Left renal pelvis (tissue), 4 donors: ENCODE measurements around the gene PIK3IP1. TPM values are rescaled to one million over a fixed set of nuclear protein-coding genes. Genes with fewer than 3 reads are reported as not detected.
"Not testable (repeated sequence)": the region's sequence is repeated elsewhere in the genome, so short reads cannot be mapped to it uniquely, and the experiment has no call there.

Experiments
- DNase-seq, 4 donors: peaks; one replicate each; pipeline ENCODE4 v3.0.0-alpha.2; 2013; ENCODE audit warnings: low read depth in 4 of 4, low spot score in 3 of 4
- polyA plus RNA-seq, 4 donors: library from polyadenylated mRNA; unstranded; fragments of 120-200 nt; gene quantifications; one replicate each; pipeline ENCODE4 v1.2.1, GENCODE V29; 2013; ENCODE audit not compliant: insufficient read length in 4 of 4

The PIK3IP1 gene
- polyA plus RNA-seq, 4 donors = 8.1 to 15.1 (median 12.9) TPM

DNA sequence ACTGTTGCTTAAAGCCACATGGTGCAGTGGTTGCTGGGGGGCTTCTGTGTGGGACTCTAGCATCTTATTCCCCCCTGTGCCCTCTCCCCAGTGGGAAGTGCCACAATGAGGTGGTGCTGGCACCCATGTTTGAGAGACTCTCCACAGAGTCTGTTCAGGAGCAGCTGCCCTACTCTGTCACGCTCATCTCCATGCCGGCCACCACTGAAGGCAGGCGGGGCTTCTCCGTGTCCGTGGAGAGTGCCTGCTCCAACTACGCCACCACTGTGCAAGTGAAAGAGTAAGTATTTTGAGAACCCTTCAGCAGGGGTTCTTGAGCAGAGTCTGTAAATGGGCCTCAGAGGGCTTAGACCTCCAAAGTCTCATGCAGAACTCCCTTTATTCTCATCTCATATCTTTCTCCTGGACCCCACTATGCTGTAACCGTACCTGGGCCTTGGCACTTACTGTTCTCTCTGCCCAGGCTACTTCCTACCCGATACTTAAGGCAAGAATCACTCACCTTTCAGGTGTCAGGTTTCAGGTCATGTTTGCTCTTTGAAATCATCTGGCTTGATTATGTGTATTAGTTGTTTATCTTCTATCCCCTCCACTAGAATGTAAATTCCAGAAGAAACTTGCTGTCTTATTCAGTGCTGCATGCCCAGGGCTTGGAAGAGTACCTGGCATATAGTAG lies 32.4 kb downstream of the PIK3IP1 start:
- DNase-seq = no peak

DNA sequence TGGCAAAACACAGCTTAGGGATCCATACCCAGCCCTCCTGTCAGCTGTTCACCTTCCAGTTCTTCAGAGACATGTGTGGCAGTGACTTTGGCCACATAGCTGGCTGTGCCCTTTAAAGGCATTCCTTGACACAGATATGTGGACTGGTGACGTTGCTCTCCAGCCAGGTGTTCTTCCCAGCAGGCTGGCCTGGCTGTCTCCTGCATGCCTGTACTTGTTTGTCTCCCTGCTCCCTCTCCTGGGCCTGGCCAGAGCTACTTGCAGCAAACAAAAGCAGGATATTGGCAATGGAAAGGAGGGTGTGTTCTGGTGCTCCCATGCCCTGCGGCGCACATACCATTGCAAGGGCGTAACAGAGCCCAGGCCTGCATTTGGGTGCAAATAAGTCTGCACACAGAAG lies 38.3 kb downstream of the PIK3IP1 start:
- DNase-seq = no peak

DNA sequence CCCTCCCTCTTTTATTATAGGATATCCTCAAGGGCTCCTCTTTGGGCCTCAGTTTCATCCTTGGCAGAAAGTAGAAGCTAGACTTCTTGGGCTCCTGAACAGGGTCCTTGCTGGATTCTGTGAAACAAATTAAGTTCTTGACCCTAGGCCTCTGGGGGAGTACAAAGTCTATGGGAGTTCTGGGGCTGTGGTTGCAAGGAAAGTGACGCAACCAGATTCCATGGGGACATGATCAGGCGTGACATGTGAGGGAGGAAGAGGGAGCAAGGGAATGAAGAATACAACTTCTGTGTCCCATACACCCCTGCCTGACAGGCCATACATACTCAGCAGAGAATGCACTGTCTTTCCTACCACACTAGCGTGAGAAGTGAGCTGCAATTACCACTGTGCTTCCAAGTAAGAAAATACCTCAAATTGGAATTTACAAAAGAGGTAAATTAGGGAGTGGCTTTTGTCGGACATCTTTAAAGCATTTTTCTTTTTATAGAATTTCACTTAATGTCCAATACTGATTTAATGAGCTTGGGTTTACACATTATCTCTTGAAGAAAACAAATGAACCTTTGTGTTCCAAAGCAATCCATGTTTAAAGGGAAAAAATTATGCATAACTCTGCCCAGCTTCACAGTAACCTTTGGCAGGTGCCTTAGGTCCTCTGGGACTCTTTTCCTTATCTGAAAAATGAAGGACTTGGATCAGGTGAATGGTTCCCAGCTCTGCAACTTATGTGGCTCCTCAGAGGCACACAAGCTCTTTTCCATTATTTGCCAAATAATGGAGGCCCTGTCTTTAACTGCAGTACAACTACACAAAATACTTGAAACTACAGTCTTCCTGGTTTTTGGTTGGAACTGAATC lies 41.3 kb downstream of the PIK3IP1 start:
- no peak for DNase-seq

DNA sequence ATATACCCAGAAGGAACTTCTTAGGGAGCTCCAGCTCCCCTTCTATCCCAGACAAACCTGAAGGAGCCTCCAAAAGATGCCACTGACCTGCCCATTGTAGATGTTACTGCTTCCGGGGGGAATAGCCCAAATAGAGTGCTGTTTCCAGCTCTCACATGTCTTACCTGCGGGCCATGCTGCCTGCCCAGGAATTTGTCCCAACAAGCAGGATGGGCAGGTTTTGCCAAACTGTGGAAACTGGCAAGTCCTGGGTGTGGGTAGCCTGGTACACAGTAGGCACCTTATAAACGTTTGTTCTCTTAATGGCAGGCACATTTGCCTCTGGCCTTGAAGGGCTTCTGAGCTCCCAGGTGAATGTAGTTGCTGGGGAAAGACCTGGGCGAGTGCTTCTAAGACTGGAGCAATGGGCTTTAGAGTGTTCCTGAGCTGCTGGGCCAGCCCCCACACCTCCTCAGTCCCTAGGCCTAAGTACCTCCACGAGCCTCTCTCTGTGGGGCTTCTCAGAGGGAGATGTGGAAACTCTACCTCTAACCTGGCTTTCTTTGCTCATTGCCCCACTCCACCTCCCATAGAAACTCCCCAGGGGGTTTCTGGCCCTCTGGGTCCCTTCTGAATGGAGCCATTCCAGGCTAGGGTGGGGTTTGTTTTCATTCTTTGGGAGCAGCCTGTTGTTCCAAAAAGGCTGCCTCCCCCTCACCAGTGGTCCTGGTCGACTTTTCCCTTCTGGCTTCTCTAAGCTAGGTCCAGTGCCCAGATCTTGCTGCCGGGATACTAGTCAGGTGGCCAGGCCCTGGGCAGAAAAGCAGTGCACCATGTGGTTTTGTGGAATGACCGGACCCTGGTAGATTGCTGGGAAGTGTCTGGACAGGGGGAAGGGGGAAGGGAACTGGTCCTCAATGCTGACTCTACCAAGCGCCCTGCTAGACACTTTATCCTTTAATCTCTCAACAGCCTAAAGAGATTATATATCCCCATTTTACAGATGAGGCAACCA lies 43.0 kb downstream of the PIK3IP1 start:
- no peak for DNase-seq

DNA sequence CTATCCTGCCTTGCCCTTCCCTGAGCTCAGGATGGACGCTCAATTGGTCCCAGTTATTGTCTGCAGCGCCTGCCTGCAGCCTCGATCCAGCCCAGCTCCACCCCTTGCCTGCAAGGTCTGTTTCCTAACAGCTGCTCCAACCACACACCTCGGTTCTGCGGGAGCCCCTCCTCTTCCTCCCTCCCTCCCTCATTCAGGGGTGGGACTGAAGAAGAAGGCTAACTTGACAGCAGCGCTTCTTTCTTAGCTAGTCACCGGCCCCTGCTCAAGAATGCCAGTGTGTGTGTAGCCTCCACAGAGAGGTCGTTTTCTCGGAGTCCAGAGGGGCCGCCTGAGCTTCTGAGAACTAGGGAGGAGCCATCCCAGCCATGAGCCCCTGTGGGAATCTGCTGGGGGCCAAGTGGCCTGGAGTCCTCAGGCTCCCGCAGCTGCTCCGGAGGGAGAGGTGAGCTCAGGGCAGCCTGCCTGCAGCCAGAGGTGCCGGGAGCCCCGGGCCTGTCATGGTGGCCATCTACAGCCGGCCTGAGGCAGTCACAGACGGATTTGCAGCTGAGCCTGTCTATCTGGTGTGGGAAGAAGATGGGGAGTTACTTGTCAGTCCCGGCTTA lies 44.0 kb downstream of the PIK3IP1 start:
- peak in 3 of 4 donors; percentile 61 to 70 (median 64) for DNase-seq

DNA sequence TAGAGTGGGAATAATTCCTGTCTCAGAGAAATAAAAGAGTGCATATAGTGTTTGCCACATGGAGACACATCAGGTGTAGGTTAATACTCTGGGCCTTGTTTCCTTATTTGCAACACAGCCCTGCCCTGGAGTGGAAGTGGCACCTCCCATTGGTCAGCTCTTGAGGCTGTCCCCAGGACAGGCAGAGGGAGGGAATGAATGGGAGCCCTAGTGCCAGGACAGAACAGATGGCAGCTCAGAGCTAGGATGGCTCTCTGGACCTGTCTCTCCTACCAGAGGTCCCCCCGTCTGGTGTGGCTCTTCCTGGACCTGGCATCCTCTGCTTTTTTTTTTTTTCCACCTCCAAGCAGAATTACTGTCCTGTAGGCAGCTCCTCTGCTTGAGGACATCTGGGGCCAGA lies 44.6 kb downstream of the PIK3IP1 start:
- DNase-seq = no peak

DNA sequence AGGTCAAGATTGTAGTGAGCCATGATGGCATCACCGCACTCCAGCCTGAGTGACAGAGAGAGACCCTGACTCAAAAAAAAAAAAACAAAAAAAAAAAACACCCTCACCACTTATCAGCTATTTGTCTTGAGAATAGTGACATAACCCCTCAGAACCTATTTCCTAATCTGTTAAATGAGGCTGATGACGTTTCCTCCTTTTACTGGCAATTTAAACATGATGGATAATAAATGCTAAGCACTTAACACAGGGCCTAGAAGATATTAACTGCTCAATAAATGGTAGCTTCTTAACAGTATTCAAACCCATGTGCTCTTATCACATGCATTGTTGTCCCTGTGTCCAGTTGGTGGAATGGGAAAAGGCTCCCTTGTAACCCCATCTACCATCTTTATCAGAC lies 45.6 kb downstream of the PIK3IP1 start:
- DNase-seq = no peak

DNA sequence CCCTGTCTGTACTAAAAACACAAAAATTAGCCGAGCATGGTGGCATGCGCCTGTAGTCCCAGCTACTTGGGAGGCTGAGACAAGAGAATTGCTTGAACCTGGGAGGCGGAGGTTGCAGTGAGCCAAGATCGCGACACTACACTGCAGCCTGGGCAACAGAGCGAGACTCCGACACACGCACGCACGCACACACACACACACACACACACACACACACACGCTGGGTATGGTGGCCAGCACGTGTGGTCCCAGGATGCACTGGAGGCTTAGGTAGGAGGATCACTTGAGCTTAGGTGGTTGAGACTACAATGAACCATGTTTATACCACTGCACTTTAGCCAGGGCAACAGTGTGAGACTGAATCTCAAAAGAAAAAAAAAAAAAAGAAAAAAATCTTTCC lies 46.3 kb downstream of the PIK3IP1 start:
- not testable (repeated sequence) for DNase-seq

DNA sequence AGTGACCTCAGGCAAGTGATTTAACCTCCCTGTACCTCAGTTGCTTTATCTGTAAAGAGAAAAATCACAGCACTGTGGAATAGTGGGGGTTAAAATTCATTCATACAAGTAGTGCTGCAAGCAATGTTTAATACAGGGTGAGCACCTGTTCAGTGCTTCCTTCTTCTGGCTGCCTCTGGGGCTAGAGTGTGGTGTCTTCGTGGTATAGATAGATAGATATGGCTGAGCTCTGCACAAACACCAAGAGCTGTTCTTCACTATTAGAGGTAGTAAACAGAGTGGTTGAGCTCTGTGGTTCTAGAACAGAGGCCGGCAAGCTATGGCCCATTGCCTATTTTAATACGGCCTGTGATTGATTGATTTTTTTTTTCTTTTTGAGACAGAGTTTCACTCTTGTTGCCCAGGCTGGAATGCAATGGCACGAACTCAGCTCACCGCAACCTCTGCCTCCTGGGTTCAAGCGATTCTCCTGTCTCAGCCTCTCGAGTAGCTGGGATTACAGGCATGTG lies 47.3 kb downstream of the PIK3IP1 start:
- no peak for DNase-seq

DNA sequence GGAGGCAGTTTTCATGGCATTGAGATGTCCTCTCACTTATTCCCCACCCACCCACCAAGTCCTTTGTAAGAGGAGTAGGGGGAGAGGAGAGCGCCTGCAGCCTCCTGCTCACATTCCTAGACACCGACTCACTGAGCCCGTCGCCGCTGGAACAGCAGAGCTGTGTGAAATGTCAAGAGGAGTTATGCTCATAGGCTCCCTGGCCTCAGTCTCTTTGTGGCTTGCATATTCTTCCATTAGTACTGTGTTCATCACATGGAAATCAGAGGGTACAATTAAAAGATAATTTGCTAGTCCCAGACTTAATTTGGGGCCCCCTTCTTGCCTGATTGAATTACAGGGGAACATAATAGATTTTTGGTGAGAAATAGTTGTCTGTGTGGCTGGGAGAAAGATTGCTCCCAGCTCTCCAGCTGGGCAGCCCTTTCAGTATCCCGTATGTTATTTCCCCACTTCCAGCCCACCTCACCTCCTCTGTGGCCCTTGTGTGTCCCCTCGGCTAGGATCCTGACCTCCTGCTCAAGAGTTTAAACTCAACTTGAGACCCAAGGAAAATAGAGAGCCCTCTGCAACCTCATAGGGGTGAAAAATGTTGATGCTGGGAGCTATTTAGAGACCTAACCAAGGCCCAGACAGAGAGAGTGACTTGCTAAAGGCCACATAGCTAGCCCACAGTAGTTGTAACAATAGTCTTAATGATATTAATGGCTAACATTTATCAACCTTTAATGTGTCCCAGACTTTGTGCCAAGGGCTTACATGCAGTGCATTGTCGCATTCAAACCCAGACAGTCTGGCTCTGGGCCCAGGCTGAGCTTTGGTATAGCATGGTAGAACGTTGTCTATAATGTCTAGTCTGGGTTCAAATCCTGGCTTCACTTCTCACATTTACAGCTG lies 48.0 kb downstream of the PIK3IP1 start:
- DNase-seq = no peak

DNA sequence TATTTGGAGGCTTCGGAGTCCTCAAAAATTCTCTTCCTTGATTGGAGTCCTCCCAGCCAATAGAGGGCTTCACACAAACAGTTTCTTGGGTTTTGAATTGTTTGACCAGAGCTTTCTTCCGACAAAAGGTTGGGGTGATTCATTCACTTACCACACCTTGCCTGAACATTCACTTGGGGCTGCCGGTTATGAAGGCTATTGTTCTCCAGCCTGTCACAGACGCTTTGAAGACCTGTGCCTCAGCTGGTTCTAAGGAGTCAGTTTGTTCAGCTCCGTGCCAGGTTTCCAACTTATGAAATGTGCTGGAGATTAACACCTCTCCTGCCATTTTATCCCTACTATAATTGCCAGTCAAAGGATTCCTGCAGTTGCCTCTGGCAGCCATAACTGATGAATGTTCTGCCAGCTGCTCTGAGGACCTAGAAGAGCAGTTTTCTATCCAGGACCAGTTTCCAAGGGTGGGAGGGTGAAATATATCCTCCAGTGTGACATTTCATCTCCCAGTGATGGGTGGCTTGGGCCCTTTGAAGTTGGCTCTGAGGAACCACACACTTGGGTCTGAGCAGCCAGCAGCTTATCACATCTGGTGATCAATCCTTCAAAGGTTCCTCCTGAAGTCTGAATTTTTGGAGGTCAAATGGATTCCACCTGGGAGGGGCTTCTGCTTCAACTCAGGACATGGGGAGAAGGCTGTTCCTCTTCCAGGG lies 48.8 kb downstream of the PIK3IP1 start:
- DNase-seq = no peak

DNA sequence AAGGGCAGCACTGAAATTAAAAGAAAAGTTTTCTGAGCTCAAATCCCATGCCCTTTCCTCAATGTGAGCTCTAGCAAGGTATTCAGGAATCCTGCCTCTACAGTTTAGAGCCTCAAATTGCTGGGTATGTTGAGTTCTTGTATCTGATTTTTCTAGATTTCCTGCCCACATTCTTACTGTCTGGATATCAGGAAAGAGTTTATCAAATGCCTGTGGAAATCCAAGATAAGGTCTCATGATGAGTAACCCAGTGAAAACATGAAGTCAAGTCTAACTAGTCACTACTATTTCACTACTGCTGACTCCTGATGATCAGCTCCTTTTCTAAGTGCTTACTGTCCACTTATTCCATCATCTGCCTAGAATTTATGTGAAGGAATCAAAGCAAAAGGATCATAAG lies 50.4 kb downstream of the PIK3IP1 start:
- no peak for DNase-seq

DNA sequence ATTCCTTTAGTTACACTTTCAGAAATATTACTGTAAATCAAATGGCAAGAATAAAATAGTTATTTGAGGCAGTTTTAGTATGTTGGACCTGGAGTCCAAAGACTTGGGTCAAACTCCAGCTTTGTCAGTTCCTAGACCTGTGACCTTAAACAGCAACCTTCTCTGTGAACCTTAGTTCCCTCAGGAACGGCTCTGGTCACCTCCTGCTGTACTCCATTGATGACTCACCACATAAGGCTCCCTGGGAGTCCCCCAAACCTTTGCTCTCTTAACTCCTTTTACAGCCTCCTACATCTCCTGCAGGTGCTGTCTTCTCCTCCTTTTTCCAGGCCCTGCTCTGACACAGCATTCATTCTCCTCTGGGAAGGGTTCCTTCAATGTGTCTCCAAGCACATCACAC lies 51.1 kb downstream of the PIK3IP1 start:
- DNase-seq = no peak

DNA sequence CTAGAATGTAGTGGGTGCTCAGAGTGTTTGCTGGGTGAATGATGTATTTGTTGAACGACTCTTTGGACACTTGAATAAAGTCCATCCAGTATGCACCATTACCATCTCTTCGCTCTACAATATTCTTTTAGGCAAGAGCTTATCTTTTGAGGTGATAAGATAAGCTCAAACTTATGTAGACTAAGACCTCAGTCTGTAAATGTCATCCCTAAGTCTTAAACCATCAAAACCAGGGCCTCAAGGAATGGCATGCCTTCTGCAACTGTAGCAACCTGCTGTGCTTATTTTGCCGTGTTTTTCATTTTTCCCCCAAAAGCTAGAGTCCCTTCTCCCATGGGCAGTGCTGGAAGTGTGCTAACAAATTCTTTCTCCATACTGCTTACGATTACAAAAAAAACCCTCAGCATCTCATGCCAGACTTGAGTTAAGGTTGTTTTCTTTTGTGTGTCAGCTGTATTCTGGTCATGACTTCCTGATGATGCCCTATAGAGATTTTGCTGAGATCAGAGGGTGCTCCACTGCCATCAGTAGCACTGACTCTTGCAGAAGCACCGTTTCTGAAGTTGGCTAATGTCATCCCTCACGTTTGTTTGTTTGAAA lies 52.4 kb downstream of the PIK3IP1 start:
- no peak for DNase-seq

DNA sequence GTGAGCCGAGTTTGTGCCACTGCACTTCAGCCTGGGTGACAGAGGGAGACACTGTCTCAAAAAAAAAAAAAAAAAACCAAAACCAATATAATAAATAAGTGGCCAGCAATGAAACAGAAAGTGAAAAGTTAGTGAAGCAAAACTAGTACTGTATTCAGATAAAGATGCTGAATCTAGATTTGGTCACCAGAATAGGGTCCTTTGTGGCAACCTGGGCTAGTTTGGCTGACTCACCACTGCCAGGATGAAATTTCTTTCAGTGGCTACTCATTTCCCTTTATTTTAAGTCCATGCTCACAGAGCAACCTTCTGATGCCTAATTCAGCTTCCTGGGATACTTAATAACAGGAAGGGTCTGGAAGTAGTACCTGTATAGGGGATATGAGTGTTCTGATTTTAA lies 54.2 kb downstream of the PIK3IP1 start:
- DNase-seq = no peak

DNA sequence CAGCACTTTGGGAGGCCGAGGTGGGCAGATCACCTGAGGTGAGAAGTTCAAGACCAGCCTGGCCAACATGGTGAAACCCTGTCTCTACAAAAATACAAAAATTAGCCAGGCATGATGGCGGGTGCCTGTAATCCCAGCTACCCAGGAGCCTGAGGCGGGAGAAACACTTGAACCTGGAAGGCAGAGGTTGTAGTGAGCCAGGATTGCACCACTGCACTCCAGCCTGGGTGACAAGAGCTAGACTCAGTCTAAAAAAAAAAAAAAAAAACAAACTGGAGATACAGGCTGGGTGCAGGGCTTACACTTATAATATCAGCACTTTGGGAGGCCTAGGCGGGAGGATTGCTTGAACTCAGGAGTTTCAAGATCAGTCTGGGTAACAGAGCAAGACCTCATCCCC lies 56.2 kb downstream of the PIK3IP1 start:
- not testable (repeated sequence) for DNase-seq

DNA sequence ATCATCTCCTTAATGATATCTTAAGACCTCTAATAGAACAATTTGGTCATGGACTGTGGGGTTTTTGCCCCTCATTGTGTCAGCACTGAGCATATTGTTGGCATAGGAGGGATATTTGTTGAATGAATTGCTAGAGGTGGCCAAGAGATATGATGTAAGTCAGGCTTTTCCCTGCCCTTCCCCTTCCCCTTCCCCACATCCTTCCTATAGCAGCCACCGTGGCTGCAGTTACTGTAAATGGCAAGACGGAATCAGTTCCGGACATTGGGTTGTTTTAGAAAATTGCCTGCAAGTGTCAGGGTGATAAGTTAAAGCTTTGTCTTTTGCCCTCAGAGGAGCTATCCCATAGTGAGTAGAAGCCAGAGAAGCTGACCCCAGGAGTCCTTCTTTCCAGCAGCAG lies 57.2 kb downstream of the PIK3IP1 start:
- no peak for DNase-seq

DNA sequence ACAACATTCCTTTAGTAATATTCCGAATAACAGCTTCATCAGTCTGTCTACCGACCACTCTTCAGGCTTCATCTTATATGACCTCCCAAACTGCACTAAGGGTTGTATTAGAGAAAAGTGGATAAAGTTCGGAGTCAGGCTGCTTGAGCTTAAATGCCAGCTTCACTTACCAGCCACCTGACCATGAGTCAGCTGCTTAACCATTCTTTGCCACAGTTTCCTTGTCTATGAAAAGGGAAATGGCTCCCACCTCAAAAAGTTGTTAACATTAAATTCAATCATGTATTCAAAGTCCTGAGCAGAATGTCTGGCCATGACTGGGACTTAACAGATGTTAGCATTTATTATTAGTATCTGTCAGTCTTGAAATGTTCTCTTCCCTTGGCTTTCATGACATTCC lies 59.3 kb downstream of the PIK3IP1 start:
- no peak for DNase-seq
